Nephron (organoid): Measurements from ENCODE around the gene TFIP11.

ENCODE experiments used
- H3K27ac Mint-ChIP-seq, 3 experiments: 2 replicates each; pipeline ENCODE4 v1.8.0; 2020; ENCODE audit warnings: mixed read lengths in 3 of 3, mild to moderate bottlenecking in 2 of 3, moderate library complexity in 1 of 3
- H3K27me3 Mint-ChIP-seq: 2 replicates; pipeline ENCODE4 v1.8.0; 2021; ENCODE audit warnings: low read depth, mild to moderate bottlenecking, moderate library complexity, mixed read lengths
- H3K36me3 Mint-ChIP-seq: 2 replicates; pipeline ENCODE4 v1.8.0; 2020; ENCODE audit warnings: low read depth, mixed read lengths
- H3K4me1 Mint-ChIP-seq: 2 replicates; pipeline ENCODE4 v1.8.0; 2020; ENCODE audit warnings: mixed read lengths
- H3K4me3 Mint-ChIP-seq, 3 experiments: 2 replicates each; pipeline ENCODE4 v1.8.0; 2020; ENCODE audit warnings: mild to moderate bottlenecking in 3 of 3, mixed read lengths in 3 of 3, moderate library complexity in 2 of 3
- H3K9me3 Mint-ChIP-seq: 2 replicates; pipeline ENCODE4 v1.8.0; 2020; ENCODE audit warnings: mixed read lengths
- TF ChIP-seq, protein P1 (sequence below), 3 experiments: fragments of 200-600 bp; sonication (generic); IDR thresholded peaks; one replicate each; pipeline ENCODE4 v1.5.0; 2021; ENCODE audit warnings: antibody characterized with exemption in 3 of 3; ENCODE audit not compliant: unreplicated experiment in 3 of 3

The TFIP11 gene

DNA sequence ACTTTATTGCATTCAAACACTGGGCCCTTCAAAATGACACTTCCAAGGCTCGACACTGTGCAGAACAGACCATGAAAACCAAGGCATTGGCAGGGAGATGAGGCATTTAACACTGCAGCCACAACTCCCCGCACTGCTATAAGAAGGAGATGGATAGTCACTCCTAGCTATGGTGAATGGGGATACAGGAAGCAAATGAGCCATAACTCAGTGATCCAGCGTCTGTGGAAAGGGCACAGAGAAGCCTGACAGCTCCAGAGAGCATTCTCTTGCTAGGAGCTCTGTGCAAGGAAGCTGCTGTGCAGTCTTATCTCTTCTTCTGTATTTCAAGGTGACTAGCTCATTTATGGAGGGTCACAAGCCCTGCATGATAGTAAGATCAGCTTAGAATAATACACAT, 49.6 kb downstream of the TFIP11 start:
- peaks cover 44% of the 10 kb centered on the region for H3K36me3 Mint-ChIP-seq

DNA sequence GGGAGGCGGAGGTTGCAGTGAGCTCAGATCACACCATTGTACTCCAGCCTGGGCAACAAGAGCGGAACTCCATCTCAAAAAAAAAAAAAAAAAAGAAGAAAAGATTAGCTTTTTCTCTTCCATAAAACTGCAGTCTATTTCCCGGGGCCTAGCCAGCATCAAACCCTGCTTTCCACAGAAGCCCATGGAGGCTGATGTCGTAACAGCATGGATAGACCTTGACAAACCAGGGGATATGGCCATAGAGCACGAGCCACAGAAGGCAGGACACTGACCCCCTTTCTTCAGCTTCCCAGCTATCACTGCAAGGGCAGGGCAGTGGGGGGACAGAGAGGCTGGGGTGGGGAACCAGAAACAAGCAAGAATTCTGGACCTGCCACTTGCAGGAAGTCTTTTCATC, 50.2 kb downstream of the TFIP11 start:
- H3K27me3 Mint-ChIP-seq, result no peaks in the 10 kb centered on the region
- peaks cover 46% of the 10 kb centered on the region for H3K36me3 Mint-ChIP-seq
- no peak overlapping the region for H3K4me3 Mint-ChIP-seq
- peaks cover 15% of the 10 kb centered on the region for H3K4me1 Mint-ChIP-seq
- peak overlapping the region in 1 of 3 experiments; percentile 97 for H3K27ac Mint-ChIP-seq
- TF ChIP-seq, protein P1, sequence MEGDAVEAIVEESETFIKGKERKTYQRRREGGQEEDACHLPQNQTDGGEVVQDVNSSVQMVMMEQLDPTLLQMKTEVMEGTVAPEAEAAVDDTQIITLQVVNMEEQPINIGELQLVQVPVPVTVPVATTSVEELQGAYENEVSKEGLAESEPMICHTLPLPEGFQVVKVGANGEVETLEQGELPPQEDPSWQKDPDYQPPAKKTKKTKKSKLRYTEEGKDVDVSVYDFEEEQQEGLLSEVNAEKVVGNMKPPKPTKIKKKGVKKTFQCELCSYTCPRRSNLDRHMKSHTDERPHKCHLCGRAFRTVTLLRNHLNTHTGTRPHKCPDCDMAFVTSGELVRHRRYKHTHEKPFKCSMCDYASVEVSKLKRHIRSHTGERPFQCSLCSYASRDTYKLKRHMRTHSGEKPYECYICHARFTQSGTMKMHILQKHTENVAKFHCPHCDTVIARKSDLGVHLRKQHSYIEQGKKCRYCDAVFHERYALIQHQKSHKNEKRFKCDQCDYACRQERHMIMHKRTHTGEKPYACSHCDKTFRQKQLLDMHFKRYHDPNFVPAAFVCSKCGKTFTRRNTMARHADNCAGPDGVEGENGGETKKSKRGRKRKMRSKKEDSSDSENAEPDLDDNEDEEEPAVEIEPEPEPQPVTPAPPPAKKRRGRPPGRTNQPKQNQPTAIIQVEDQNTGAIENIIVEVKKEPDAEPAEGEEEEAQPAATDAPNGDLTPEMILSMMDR (IDR thresholded peaks at IDR 0.05; ENCODE audit: unreplicated experiment in 3 of 3), result no peak
- no peaks in the 10 kb centered on the region for H3K9me3 Mint-ChIP-seq

More for the DNA sequence above, 49.6 kb downstream of the TFIP11 start:
- TF ChIP-seq, protein P1 (IDR thresholded peaks at IDR 0.05; ENCODE audit: unreplicated experiment in 3 of 3), result no peak
- Mint-ChIP-seq H3K27me3 (no peaks in the 10 kb centered on the region), H3K27ac (peak overlapping the region; percentile 84 to 97 (median 96)), H3K9me3 (no peaks in the 10 kb centered on the region), H3K4me3 (no peak overlapping the region), H3K4me1 (peaks cover 15% of the 10 kb centered on the region)

DNA sequence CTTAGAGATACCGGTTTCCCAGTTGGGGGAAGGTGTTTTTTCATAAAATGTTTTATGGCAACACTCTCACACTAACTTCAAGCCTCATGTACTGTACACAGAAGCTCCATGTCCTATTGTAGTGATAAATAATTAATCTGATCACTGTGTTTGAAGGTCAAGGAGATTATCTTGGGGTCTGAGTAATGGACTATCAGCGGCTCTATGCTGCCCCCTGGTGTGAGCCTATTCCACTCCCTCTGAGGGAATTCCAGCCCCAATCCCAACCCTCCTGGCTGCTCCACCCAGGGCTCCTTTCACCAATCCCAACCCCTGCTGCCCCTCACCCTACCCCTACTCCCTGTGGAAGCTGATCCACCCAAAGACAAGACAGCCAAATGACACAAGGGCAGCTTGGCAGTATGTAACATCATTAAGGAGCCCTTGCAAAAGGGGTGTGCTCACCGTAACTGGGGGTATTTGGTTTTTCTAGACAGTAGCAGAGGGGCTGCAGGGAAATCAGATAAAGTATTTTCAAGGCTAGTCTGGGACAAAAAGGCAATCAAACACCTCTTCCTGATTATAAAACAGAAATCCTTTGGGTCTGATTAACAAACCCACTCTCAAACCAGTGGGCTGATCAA, 51.0 kb downstream of the TFIP11 start:
- Mint-ChIP-seq H3K4me1 (peaks cover 15% of the 10 kb centered on the region), H3K4me3 (no peak overlapping the region), H3K36me3 (peaks cover 38% of the 10 kb centered on the region), H3K27ac (peak overlapping the region; percentile 47 to 91 (median 55)), H3K9me3 (no peaks in the 10 kb centered on the region), H3K27me3 (no peaks in the 10 kb centered on the region)
- TF ChIP-seq, protein P1 (IDR thresholded peaks at IDR 0.05; ENCODE audit: unreplicated experiment in 3 of 3), result peak; percentile 73 to 78 (median 78)

DNA sequence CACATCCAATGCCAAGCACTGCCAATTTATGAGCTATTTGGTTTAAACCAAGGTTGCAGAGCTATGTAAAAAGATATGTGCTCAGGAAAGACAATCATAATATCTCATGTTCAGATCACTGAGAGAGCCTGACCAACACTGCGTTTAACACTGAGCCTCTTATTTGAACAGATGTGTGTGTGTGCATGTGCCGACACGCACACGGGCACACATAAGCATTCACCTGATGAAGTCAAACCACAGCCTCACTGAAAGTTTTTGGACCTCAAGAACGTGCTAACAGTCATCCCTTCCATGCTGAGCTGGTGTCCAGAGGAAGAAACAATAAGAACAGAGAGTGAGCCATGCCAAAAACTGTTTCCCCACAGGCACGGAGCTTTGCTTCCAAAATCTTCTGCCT, 52.1 kb downstream of the TFIP11 start:
- Mint-ChIP-seq H3K27ac (peak overlapping the region in 1 of 3 experiments; percentile 91), H3K9me3 (no peaks in the 10 kb centered on the region), H3K4me1 (peaks cover 15% of the 10 kb centered on the region), H3K4me3 (no peak overlapping the region), H3K27me3 (no peaks in the 10 kb centered on the region), H3K36me3 (peaks cover 35% of the 10 kb centered on the region)
- TF ChIP-seq, protein P1 (IDR thresholded peaks at IDR 0.05; ENCODE audit: unreplicated experiment in 3 of 3), result no peak

DNA sequence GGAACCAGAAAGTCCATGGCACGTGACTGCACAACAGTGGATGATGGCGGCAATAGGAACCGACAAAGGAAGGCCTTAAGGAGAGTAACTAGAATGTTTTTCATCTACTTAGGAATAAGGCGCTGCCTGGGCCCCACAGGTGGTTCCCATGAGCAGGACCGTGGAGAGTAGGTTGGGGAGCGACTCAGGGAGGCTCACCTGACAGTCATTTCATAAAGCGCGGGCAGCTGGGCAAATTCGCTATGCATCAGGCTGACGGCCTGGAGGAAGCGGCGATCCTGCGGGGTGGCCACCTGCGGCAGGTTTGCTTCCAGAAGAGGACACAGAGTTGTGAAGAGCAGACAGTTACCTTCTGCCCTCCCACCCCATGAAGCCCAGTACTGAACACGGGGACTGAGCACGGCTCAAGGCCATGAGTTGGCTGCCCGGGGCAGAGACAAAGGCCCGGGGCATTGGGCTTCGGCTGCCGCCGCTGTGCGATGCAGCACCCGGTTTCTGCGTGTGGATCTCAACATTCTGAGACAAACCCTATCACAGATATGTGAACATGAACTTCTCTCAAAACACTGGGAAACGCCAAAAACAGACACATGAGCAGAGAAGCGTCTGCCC, 54.5 kb downstream of the TFIP11 start:
- Mint-ChIP-seq H3K9me3 (no peaks in the 10 kb centered on the region), H3K4me3 (no peak overlapping the region), H3K36me3 (peaks cover 32% of the 10 kb centered on the region), H3K27ac (no peak overlapping the region), H3K27me3 (no peaks in the 10 kb centered on the region), H3K4me1 (peaks cover 7% of the 10 kb centered on the region)
- TF ChIP-seq, protein P1 (IDR thresholded peaks at IDR 0.05; ENCODE audit: unreplicated experiment in 3 of 3), result no peak
